Measurements from ENCODE around the gene LAMC1.

DNA sequence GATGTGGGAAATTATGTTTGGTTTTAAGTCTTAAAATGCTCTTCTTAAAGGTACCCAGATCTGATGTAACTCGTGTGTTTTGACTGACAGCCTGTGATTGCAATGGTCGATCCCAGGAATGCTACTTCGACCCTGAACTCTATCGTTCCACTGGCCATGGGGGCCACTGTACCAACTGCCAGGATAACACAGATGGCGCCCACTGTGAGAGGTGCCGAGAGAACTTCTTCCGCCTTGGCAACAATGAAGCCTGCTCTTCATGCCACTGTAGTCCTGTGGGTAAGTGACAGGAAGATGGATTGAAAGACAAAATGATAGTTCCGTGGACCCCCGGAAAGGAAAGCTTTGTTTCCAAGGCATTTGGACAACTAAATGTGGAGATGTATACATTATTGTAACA lies 91.2 kb downstream of the LAMC1 start:
- TF ChIP-seq, protein P1, sequence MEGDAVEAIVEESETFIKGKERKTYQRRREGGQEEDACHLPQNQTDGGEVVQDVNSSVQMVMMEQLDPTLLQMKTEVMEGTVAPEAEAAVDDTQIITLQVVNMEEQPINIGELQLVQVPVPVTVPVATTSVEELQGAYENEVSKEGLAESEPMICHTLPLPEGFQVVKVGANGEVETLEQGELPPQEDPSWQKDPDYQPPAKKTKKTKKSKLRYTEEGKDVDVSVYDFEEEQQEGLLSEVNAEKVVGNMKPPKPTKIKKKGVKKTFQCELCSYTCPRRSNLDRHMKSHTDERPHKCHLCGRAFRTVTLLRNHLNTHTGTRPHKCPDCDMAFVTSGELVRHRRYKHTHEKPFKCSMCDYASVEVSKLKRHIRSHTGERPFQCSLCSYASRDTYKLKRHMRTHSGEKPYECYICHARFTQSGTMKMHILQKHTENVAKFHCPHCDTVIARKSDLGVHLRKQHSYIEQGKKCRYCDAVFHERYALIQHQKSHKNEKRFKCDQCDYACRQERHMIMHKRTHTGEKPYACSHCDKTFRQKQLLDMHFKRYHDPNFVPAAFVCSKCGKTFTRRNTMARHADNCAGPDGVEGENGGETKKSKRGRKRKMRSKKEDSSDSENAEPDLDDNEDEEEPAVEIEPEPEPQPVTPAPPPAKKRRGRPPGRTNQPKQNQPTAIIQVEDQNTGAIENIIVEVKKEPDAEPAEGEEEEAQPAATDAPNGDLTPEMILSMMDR (conservative IDR thresholded peaks at IDR 0.05 in 1 of 2, IDR thresholded peaks at IDR 0.05 in 1 of 2; ENCODE audit: low read depth in 1 of 2, low read length in 2 of 2): no peak
- no peak for TF ChIP-seq EZH2 (IDR thresholded peaks at IDR 0.05; ENCODE audit: low read length, missing control alignments)

Measured in fibroblast of lung (primary cell).